ENCODE results near the gene CMC2. TPM values are rescaled to one million over a fixed set of nuclear protein-coding genes. Genes with fewer than 3 reads are reported as not detected.
A peak's percentile ranks its signal among the peaks of the same experiment; 100 is the strongest.

Gene CMC2
- total RNA-seq, 4 donors from 2014 or later = 29.7 to 78.1 (median 41.9) TPM

GRCh38 chr16:80976946-80977345 lies 29.7 kb downstream of the CMC2 start:
- Histone ChIP-seq H3K4me3 (no peak overlapping the region), H3K4me1 (peaks cover 3 to 12% (median 11%) of the 10 kb centered on the region in 4 donors), H3K36me3 (peaks cover 3 to 52% (median 21%) of the 10 kb centered on the region in 4 donors), H3K27me3 (no peaks in the 10 kb centered on the region), H3K9me3 (no peaks in the 10 kb centered on the region), H3K27ac (replicated peaks in 1 of 4) (no peak overlapping the region)
- WGBS = 97% methylated on average over 1 of the region's 1 CpG
- no peak for DNase-seq (ENCODE audit: extremely low spot score)
- TF ChIP-seq POLR2AphosphoS5 (IDR thresholded peaks at IDR 0.05) (no peak), CTCF (IDR thresholded peaks at IDR 0.05) (no peak), POLR2A (IDR thresholded peaks at IDR 0.05; ENCODE audit: low read depth) (no peak), EP300 (IDR thresholded peaks at IDR 0.05) (no peak)
- intact Hi-C loops (cut with DNase I) = no loop called here

- Histone ChIP-seq H3K27me3 (no peaks in the 10 kb centered on the region), H3K9me3 (no peaks in the 10 kb centered on the region), H3K36me3 (peaks cover 7 to 56% (median 18%) of the 10 kb centered on the region in 4 donors), H3K27ac (replicated peaks in 1 of 4) (no peak overlapping the region), H3K4me1 (peaks cover 0 to 3% (median 0%) of the 10 kb centered on the region in 4 donors), H3K4me3 (no peak overlapping the region)
- no peak for DNase-seq (ENCODE audit: extremely low spot score)
- intact Hi-C loops (cut with DNase I) = no loop called here
- TF ChIP-seq POLR2A (IDR thresholded peaks at IDR 0.05; ENCODE audit: low read depth) (no peak), CTCF (IDR thresholded peaks at IDR 0.05) (peak in 1 of 3 experiments; percentile 6)
- 85% methylated on average over 6 of the region's 6 CpGs for WGBS
Observed at GRCh38 chr16:80974649-80975376, 31.9 kb downstream of the CMC2 start.

GRCh38 chr16:80973991-80974390 lies 32.7 kb downstream of the CMC2 start:
- H3K27ac ChIP-seq (replicated peaks in 1 of 4) = no peak overlapping the region
- H3K9me3 ChIP-seq = no peaks in the 10 kb centered on the region
- H3K36me3 ChIP-seq = peaks cover 6 to 58% (median 17%) of the 10 kb centered on the region in 4 donors
- WGBS = 93% methylated on average over 3 of the region's 4 CpGs
- intact Hi-C loops (cut with DNase I) = no loop called here
- TF ChIP-seq POLR2AphosphoS5 (IDR thresholded peaks at IDR 0.05) = no peak
- TF ChIP-seq POLR2A (IDR thresholded peaks at IDR 0.05; ENCODE audit: low read depth) = no peak
- TF ChIP-seq CTCF (IDR thresholded peaks at IDR 0.05) = no peak
- no peak for TF ChIP-seq EP300 (IDR thresholded peaks at IDR 0.05)
- peaks cover 0 to 3% (median 0%) of the 10 kb centered on the region in 4 donors for H3K4me1 ChIP-seq
- no peaks in the 10 kb centered on the region for H3K27me3 ChIP-seq
- no peak overlapping the region for H3K4me3 ChIP-seq
- DNase-seq (ENCODE audit: extremely low spot score) = no peak

GRCh38 chr16:80972611-80973010 lies 34.1 kb downstream of the CMC2 start:
- Histone ChIP-seq H3K27ac (replicated peaks in 1 of 4) (no peak overlapping the region), H3K4me1 (peaks cover 0 to 3% (median 0%) of the 10 kb centered on the region in 4 donors), H3K36me3 (peaks cover 2 to 48% (median 14%) of the 10 kb centered on the region in 4 donors), H3K27me3 (no peaks in the 10 kb centered on the region), H3K4me3 (no peak overlapping the region), H3K9me3 (no peaks in the 10 kb centered on the region)
- DNase-seq (ENCODE audit: extremely low spot score) = no peak
- no peak for TF ChIP-seq EP300 (IDR thresholded peaks at IDR 0.05)
- no peak for TF ChIP-seq POLR2AphosphoS5 (IDR thresholded peaks at IDR 0.05)
- TF ChIP-seq CTCF (IDR thresholded peaks at IDR 0.05) = no peak
- TF ChIP-seq POLR2A (IDR thresholded peaks at IDR 0.05; ENCODE audit: low read depth) = no peak
- intact Hi-C loops (cut with DNase I) = no loop called here
- WGBS = 84% methylated on average over 4 of the region's 4 CpGs

Measured in esophagus muscularis mucosa (tissue), 4 donors.